NK-92 (cell line): ENCODE measurements around the gene FBXO42.
A peak's percentile ranks its signal among the peaks of the same experiment; 100 is the strongest.
"Not testable (repeated sequence)": the region's sequence is repeated elsewhere in the genome, so short reads cannot be mapped to it uniquely, and the experiment has no call there.

Experiments used
- DNase-seq: peaks from one replicate; lab custom pipeline; 2025; ENCODE audit not compliant: unreplicated experiment; lab: John Stamatoyannopoulos, UW

FBXO42 gene

GRCh38 chr1:16372535-16373285, 20.4 kb upstream of the FBXO42 start:
- DNase-seq: no peak

- DNase-seq: no peak
Measured at GRCh38 chr1:16371725-16372124, 19.4 kb upstream of the FBXO42 start.

- no peak for DNase-seq
Measured at GRCh38 chr1:16369821-16370220, 17.5 kb upstream of the FBXO42 start.

- no peak for DNase-seq
Measured at GRCh38 chr1:16367968-16368890, 15.9 kb upstream of the FBXO42 start.

GRCh38 chr1:16367258-16367967, 15.1 kb upstream of the FBXO42 start:
- DNase-seq: no peak

GRCh38 chr1:16366722-16367257, 14.5 kb upstream of the FBXO42 start, which contains the start of gene SZRD1:
SZRD1 (plus strand) TSS chr1:16367242; CDS start chr1:16367258, 16 bp downstream.
- DNase-seq: peak; percentile 84

GRCh38 chr1:16365146-16365498, 12.8 kb upstream of the FBXO42 start:
- not testable (repeated sequence) for DNase-seq

GRCh38 chr1:16356867-16357266, 4.6 kb upstream of the FBXO42 start:
- DNase-seq: no peak

GRCh38 chr1:16354619-16355018, 2.3 kb upstream of the FBXO42 start:
- DNase-seq: no peak

- DNase-seq: no peak
Measured at GRCh38 chr1:16352842-16353535, 709 bp upstream of the FBXO42 start.

- DNase-seq: no peak
Measured at GRCh38 chr1:16351456-16351993, 755 bp downstream of the FBXO42 start.

GRCh38 chr1:16349847-16350406, 2.4 kb downstream of the FBXO42 start:
- DNase-seq: no peak

GRCh38 chr1:16348414-16349182, 3.7 kb downstream of the FBXO42 start:
- no peak for DNase-seq

- not testable (repeated sequence) for DNase-seq
Measured at GRCh38 chr1:16343276-16343675, 9.0 kb downstream of the FBXO42 start.

GRCh38 chr1:16342331-16343062, 9.8 kb downstream of the FBXO42 start:
- no peak for DNase-seq

- DNase-seq: no peak
Measured at GRCh38 chr1:16340673-16341072, 11.6 kb downstream of the FBXO42 start.

GRCh38 chr1:16338961-16339360, 13.3 kb downstream of the FBXO42 start:
- no peak for DNase-seq

GRCh38 chr1:16334655-16335340, 17.5 kb downstream of the FBXO42 start:
- no peak for DNase-seq
